Measurements from ENCODE around the gene EFNA5.
A peak's percentile ranks its signal among the peaks of the same experiment; 100 is the strongest.

Gene EFNA5

GRCh38 chr5:107704681-107705401 is 34.1 kb upstream of the EFNA5 start:
- no peak for TF ChIP-seq CTCF (IDR thresholded peaks at IDR 0.05; ENCODE audit: low read length, missing control alignments)
- peak; percentile 1 for DNase-seq (ENCODE audit: low read depth)
- no peak overlapping the region for H3K4me3 ChIP-seq (replicated peaks; ENCODE audit: low read depth, low read length)

- DNase-seq (ENCODE audit: low read depth), result no peak
- TF ChIP-seq CTCF (IDR thresholded peaks at IDR 0.05; ENCODE audit: low read length, missing control alignments), result no peak
- no peak overlapping the region for H3K4me3 ChIP-seq (replicated peaks; ENCODE audit: low read depth, low read length)
Measured at GRCh38 chr5:107700481-107700880, 29.7 kb upstream of the EFNA5 start.

- no peak overlapping the region for H3K4me3 ChIP-seq (replicated peaks; ENCODE audit: low read depth, low read length)
- no peak for DNase-seq (ENCODE audit: low read depth)
- no peak for TF ChIP-seq CTCF (IDR thresholded peaks at IDR 0.05; ENCODE audit: low read length, missing control alignments)
Measured at GRCh38 chr5:107699425-107699824, 28.7 kb upstream of the EFNA5 start.

GRCh38 chr5:107698286-107698685 is 27.5 kb upstream of the EFNA5 start:
- TF ChIP-seq CTCF (IDR thresholded peaks at IDR 0.05; ENCODE audit: low read length, missing control alignments), result no peak
- DNase-seq (ENCODE audit: low read depth), result peak; percentile 8
- H3K4me3 ChIP-seq (replicated peaks; ENCODE audit: low read depth, low read length), result no peak overlapping the region

GRCh38 chr5:107696498-107696897 is 25.8 kb upstream of the EFNA5 start:
- no peak for TF ChIP-seq CTCF (IDR thresholded peaks at IDR 0.05; ENCODE audit: low read length, missing control alignments)
- H3K4me3 ChIP-seq (replicated peaks; ENCODE audit: low read depth, low read length), result no peak overlapping the region
- no peak for DNase-seq (ENCODE audit: low read depth)

GRCh38 chr5:107696080-107696479 is 25.3 kb upstream of the EFNA5 start:
- no peak overlapping the region for H3K4me3 ChIP-seq (replicated peaks; ENCODE audit: low read depth, low read length)
- DNase-seq (ENCODE audit: low read depth), result no peak
- TF ChIP-seq CTCF (IDR thresholded peaks at IDR 0.05; ENCODE audit: low read length, missing control alignments), result no peak

GRCh38 chr5:107687937-107688336 is 17.2 kb upstream of the EFNA5 start:
- H3K4me3 ChIP-seq (replicated peaks; ENCODE audit: low read depth, low read length), result no peak overlapping the region
- TF ChIP-seq CTCF (IDR thresholded peaks at IDR 0.05; ENCODE audit: low read length, missing control alignments), result no peak
- DNase-seq (ENCODE audit: low read depth), result no peak
